ENCODE results near the gene RAET1G.
"Not testable (repeated sequence)": the region's sequence is repeated elsewhere in the genome, so short reads cannot be mapped to it uniquely, and the experiment has no call there.

The RAET1G gene

GRCh38 chr6:149934249-149935156 lies 11.6 kb upstream of the RAET1G start:
- no peak for TF ChIP-seq SUZ12 (IDR thresholded peaks at IDR 0.05; ENCODE audit: extremely low read depth, insufficient read depth, insufficient read length)
- no peak for TF ChIP-seq ZNF274 (IDR thresholded peaks at IDR 0.05; ENCODE audit: low read depth, low read length)
- H3K36me3 ChIP-seq (ENCODE audit: insufficient read depth, insufficient read length, low read length): no peaks in the 10 kb centered on the region
- H3K9me3 ChIP-seq (ENCODE audit: insufficient read depth, low read length): no peaks in the 10 kb centered on the region
- no peak overlapping the region for H3K9ac ChIP-seq (ENCODE audit: insufficient read length, low read depth)
- peaks cover 61% of the 10 kb centered on the region for H3K27me3 ChIP-seq (ENCODE audit: insufficient read depth, insufficient read length)
- H3K4me1 ChIP-seq (ENCODE audit: insufficient read depth, insufficient read length): no peaks in the 10 kb centered on the region
- no peak overlapping the region for H3K4me3 ChIP-seq (ENCODE audit: insufficient read length, low read depth)
- DNase-seq (ENCODE audit: low read depth, low spot score): no peak

GRCh38 chr6:149933461-149933860 lies 10.5 kb upstream of the RAET1G start:
- H3K4me3 ChIP-seq (ENCODE audit: insufficient read length, low read depth): no peak overlapping the region
- no peak overlapping the region for H3K9ac ChIP-seq (ENCODE audit: insufficient read length, low read depth)
- TF ChIP-seq SUZ12 (IDR thresholded peaks at IDR 0.05; ENCODE audit: extremely low read depth, insufficient read depth, insufficient read length) (no peak), YY1 (IDR thresholded peaks at IDR 0.05; ENCODE audit: insufficient read depth, insufficient read length) (no peak), ZNF274 (IDR thresholded peaks at IDR 0.05; ENCODE audit: low read depth, low read length) (no peak)
- H3K4me1 ChIP-seq (ENCODE audit: insufficient read depth, insufficient read length): no peaks in the 10 kb centered on the region
- no peaks in the 10 kb centered on the region for H3K9me3 ChIP-seq (ENCODE audit: insufficient read depth, low read length)
- DNase-seq (ENCODE audit: low read depth, low spot score): no peak
- no peaks in the 10 kb centered on the region for H3K36me3 ChIP-seq (ENCODE audit: insufficient read depth, insufficient read length, low read length)
- peaks cover 55% of the 10 kb centered on the region for H3K27me3 ChIP-seq (ENCODE audit: insufficient read depth, insufficient read length)

- no peak for DNase-seq (ENCODE audit: low read depth, low spot score)
- H3K27me3 ChIP-seq (ENCODE audit: insufficient read depth, insufficient read length): peaks cover 51% of the 10 kb centered on the region
- H3K9me3 ChIP-seq (ENCODE audit: insufficient read depth, low read length): no peaks in the 10 kb centered on the region
- no peaks in the 10 kb centered on the region for H3K4me1 ChIP-seq (ENCODE audit: insufficient read depth, insufficient read length)
- no peak overlapping the region for H3K9ac ChIP-seq (ENCODE audit: insufficient read length, low read depth)
- H3K36me3 ChIP-seq (ENCODE audit: insufficient read depth, insufficient read length, low read length): no peaks in the 10 kb centered on the region
- no peak for TF ChIP-seq ZNF274 (IDR thresholded peaks at IDR 0.05; ENCODE audit: low read depth, low read length)
- no peak for TF ChIP-seq YY1 (IDR thresholded peaks at IDR 0.05; ENCODE audit: insufficient read depth, insufficient read length)
- no peak for TF ChIP-seq SUZ12 (IDR thresholded peaks at IDR 0.05; ENCODE audit: extremely low read depth, insufficient read depth, insufficient read length)
- H3K4me3 ChIP-seq (ENCODE audit: insufficient read length, low read depth): no peak overlapping the region
Observed at GRCh38 chr6:149933036-149933435, 10.1 kb upstream of the RAET1G start.

- Histone ChIP-seq H3K4me1 (ENCODE audit: insufficient read depth, insufficient read length) (no peaks in the 10 kb centered on the region), H3K9me3 (ENCODE audit: insufficient read depth, low read length) (no peaks in the 10 kb centered on the region), H3K36me3 (ENCODE audit: insufficient read depth, insufficient read length, low read length) (no peaks in the 10 kb centered on the region), H3K27me3 (ENCODE audit: insufficient read depth, insufficient read length) (peaks cover 40% of the 10 kb centered on the region), H3K4me3 (ENCODE audit: insufficient read length, low read depth) (no peak overlapping the region), H3K9ac (ENCODE audit: insufficient read length, low read depth) (no peak overlapping the region)
- TF ChIP-seq SUZ12 (IDR thresholded peaks at IDR 0.05; ENCODE audit: extremely low read depth, insufficient read depth, insufficient read length): no peak
- TF ChIP-seq YY1 (IDR thresholded peaks at IDR 0.05; ENCODE audit: insufficient read depth, insufficient read length): no peak
- no peak for TF ChIP-seq ZNF274 (IDR thresholded peaks at IDR 0.05; ENCODE audit: low read depth, low read length)
- no peak for DNase-seq (ENCODE audit: low read depth, low spot score)
Observed at GRCh38 chr6:149931501-149931900, 8.6 kb upstream of the RAET1G start.

- no peak overlapping the region for H3K9ac ChIP-seq (ENCODE audit: insufficient read length, low read depth)
- H3K9me3 ChIP-seq (ENCODE audit: insufficient read depth, low read length): no peaks in the 10 kb centered on the region
- no peak for TF ChIP-seq ZNF274 (IDR thresholded peaks at IDR 0.05; ENCODE audit: low read depth, low read length)
- TF ChIP-seq SUZ12 (IDR thresholded peaks at IDR 0.05; ENCODE audit: extremely low read depth, insufficient read depth, insufficient read length): no peak
- TF ChIP-seq YY1 (IDR thresholded peaks at IDR 0.05; ENCODE audit: insufficient read depth, insufficient read length): no peak
- no peak overlapping the region for H3K4me3 ChIP-seq (ENCODE audit: insufficient read length, low read depth)
- H3K36me3 ChIP-seq (ENCODE audit: insufficient read depth, insufficient read length, low read length): no peaks in the 10 kb centered on the region
- H3K4me1 ChIP-seq (ENCODE audit: insufficient read depth, insufficient read length): no peaks in the 10 kb centered on the region
- H3K27me3 ChIP-seq (ENCODE audit: insufficient read depth, insufficient read length): peaks cover 38% of the 10 kb centered on the region
- DNase-seq (ENCODE audit: low read depth, low spot score): no peak
Observed at GRCh38 chr6:149929422-149929821, 6.5 kb upstream of the RAET1G start.

GRCh38 chr6:149927025-149927424 lies 4.1 kb upstream of the RAET1G start:
- H3K4me3 ChIP-seq (ENCODE audit: insufficient read length, low read depth): not testable (repeated sequence)
- H3K27me3 ChIP-seq (ENCODE audit: insufficient read depth, insufficient read length): peaks cover 50% of the 10 kb centered on the region

GRCh38 chr6:149925974-149926777 lies 3.3 kb upstream of the RAET1G start:
- H3K36me3 ChIP-seq (ENCODE audit: insufficient read depth, insufficient read length, low read length): no peaks in the 10 kb centered on the region
- H3K4me1 ChIP-seq (ENCODE audit: insufficient read depth, insufficient read length): no peaks in the 10 kb centered on the region
- no peak for TF ChIP-seq YY1 (IDR thresholded peaks at IDR 0.05; ENCODE audit: insufficient read depth, insufficient read length)
- peak; percentile 48 for DNase-seq (ENCODE audit: low read depth, low spot score)
- peaks cover 59% of the 10 kb centered on the region for H3K27me3 ChIP-seq (ENCODE audit: insufficient read depth, insufficient read length)
- H3K4me3 ChIP-seq (ENCODE audit: insufficient read length, low read depth): peak overlapping the region; percentile 50
- no peaks in the 10 kb centered on the region for H3K9me3 ChIP-seq (ENCODE audit: insufficient read depth, low read length)
- H3K9ac ChIP-seq (ENCODE audit: insufficient read length, low read depth): peak overlapping the region; percentile 0

More at GRCh38 chr6:149927025-149927424, 4.1 kb upstream of the RAET1G start:
- H3K9ac ChIP-seq (ENCODE audit: insufficient read length, low read depth); H3K4me1 ChIP-seq (ENCODE audit: insufficient read depth, insufficient read length); H3K36me3 ChIP-seq (ENCODE audit: insufficient read depth, insufficient read length, low read length); H3K9me3 ChIP-seq (ENCODE audit: insufficient read depth, low read length); DNase-seq (ENCODE audit: low read depth, low spot score): not testable (repeated sequence)
